Measurements from ENCODE around the gene IPO4.

The IPO4 gene

GRCh38 chr14:24185741-24186140 is 2.9 kb downstream of the IPO4 start:
- Histone ChIP-seq H3K9me3 (no peaks in the 10 kb centered on the region), H3K27me3 (no peaks in the 10 kb centered on the region), H3K36me3 (peaks cover 59% of the 10 kb centered on the region), H3K27ac (no peak overlapping the region), H3K4me3 (ENCODE audit: low read depth in 1 of 2, low read length in 1 of 2) (no peak overlapping the region), H3K4me1 (ENCODE audit: control insufficient read depth in 1 of 2, insufficient read depth in 1 of 2, low read depth in 1 of 2, low read length in 1 of 2) (peaks cover 15 to 16% of the 10 kb centered on the region in 2 experiments)
- no peak for TF ChIP-seq CTCF (IDR thresholded peaks at IDR 0.05)

GRCh38 chr14:24185026-24185425 is 3.6 kb downstream of the IPO4 start:
- Histone ChIP-seq H3K36me3 (peaks cover 62% of the 10 kb centered on the region), H3K27ac (no peak overlapping the region), H3K4me1 (ENCODE audit: control insufficient read depth in 1 of 2, insufficient read depth in 1 of 2, low read depth in 1 of 2, low read length in 1 of 2) (peaks cover 15 to 16% of the 10 kb centered on the region in 2 experiments), H3K27me3 (no peaks in the 10 kb centered on the region), H3K9me3 (no peaks in the 10 kb centered on the region), H3K4me3 (ENCODE audit: low read depth in 1 of 2, low read length in 1 of 2) (no peak overlapping the region)
- TF ChIP-seq CTCF (IDR thresholded peaks at IDR 0.05), result no peak

- peaks cover 68% of the 10 kb centered on the region for H3K36me3 ChIP-seq
Observed at GRCh38 chr14:24184104-24184970, 4.3 kb downstream of the IPO4 start.

GRCh38 chr14:24183014-24183481 is 5.6 kb downstream of the IPO4 start:
- H3K27ac ChIP-seq, result no peak overlapping the region
- peaks cover 81% of the 10 kb centered on the region for H3K36me3 ChIP-seq
- no peaks in the 10 kb centered on the region for H3K9me3 ChIP-seq
- H3K27me3 ChIP-seq, result no peaks in the 10 kb centered on the region
- H3K4me3 ChIP-seq (ENCODE audit: low read depth in 1 of 2, low read length in 1 of 2), result no peak overlapping the region
- H3K4me1 ChIP-seq (ENCODE audit: control insufficient read depth in 1 of 2, insufficient read depth in 1 of 2, low read depth in 1 of 2, low read length in 1 of 2), result peaks cover 2 to 4% of the 10 kb centered on the region in 2 experiments
- TF ChIP-seq CTCF (IDR thresholded peaks at IDR 0.05), result no peak

More at GRCh38 chr14:24184104-24184970, 4.3 kb downstream of the IPO4 start:
- H3K27me3 ChIP-seq, result no peaks in the 10 kb centered on the region
- peaks cover 15% of the 10 kb centered on the region in 2 experiments for H3K4me1 ChIP-seq (ENCODE audit: control insufficient read depth in 1 of 2, insufficient read depth in 1 of 2, low read depth in 1 of 2, low read length in 1 of 2)
- no peaks in the 10 kb centered on the region for H3K9me3 ChIP-seq
- H3K4me3 ChIP-seq (ENCODE audit: low read depth in 1 of 2, low read length in 1 of 2), result no peak overlapping the region
- no peak for TF ChIP-seq CTCF (IDR thresholded peaks at IDR 0.05)
- H3K27ac ChIP-seq, result no peak overlapping the region

GRCh38 chr14:24182110-24182882 is 6.3 kb downstream of the IPO4 start:
- H3K27me3 ChIP-seq, result no peaks in the 10 kb centered on the region
- H3K27ac ChIP-seq, result no peak overlapping the region
- H3K4me3 ChIP-seq (ENCODE audit: low read depth in 1 of 2, low read length in 1 of 2), result no peak overlapping the region
- no peaks in the 10 kb centered on the region for H3K9me3 ChIP-seq
- peaks cover 89% of the 10 kb centered on the region for H3K36me3 ChIP-seq
- no peak for TF ChIP-seq CTCF (IDR thresholded peaks at IDR 0.05)
- no peaks in the 10 kb centered on the region for H3K4me1 ChIP-seq (ENCODE audit: control insufficient read depth in 1 of 2, insufficient read depth in 1 of 2, low read depth in 1 of 2, low read length in 1 of 2)
